SK-N-SH treated with all-trans-retinoic acid at 6 μM for 48 hours (cell line): Measurements from ENCODE around the gene TRIML1.

Experiments used
- ATAC-seq: fragments of 200-7000 bp; cut with Tn5 transposase; 3 replicates; pipeline ENCODE4 v1.9.1; 2020; ENCODE audit warnings: mild to moderate bottlenecking, moderate library complexity
- ARNTL ChIP-seq: fragments of 450-650 bp; formaldehyde crosslinking; IDR thresholded peaks from 2 replicates; pipeline ENCODE4 v1.5.0; 2020; ENCODE audit warnings: low read depth, mild to moderate bottlenecking, moderate library complexity, borderline replicate concordance
- BACH2 ChIP-seq: fragments of 250-450 bp; sonication (Bioruptor Pico); IDR thresholded peaks from 2 replicates; pipeline ENCODE4 v1.9.0; 2021; ENCODE audit warnings: mild to moderate bottlenecking, borderline replicate concordance
- CSDC2 ChIP-seq: fragments of 250-450 bp; sonication (Bioruptor Pico); IDR thresholded peaks from 2 replicates; pipeline ENCODE4 v1.5.0; 2020; ENCODE audit warnings: mild to moderate bottlenecking, moderate library complexity
- CSRNP3 ChIP-seq: fragments of 250-450 bp; sonication (Bioruptor Pico); IDR thresholded peaks from 2 replicates; pipeline ENCODE4 v1.5.1; 2021; ENCODE audit warnings: mild to moderate bottlenecking, moderate library complexity
- ESRRG ChIP-seq: fragments of 250-450 bp; sonication (Bioruptor Pico); IDR thresholded peaks from 2 replicates; pipeline ENCODE4 v1.6.1; 2021; ENCODE audit warnings: mild to moderate bottlenecking
- ISL1 ChIP-seq: fragments of 250-450 bp; sonication (Bioruptor Pico); IDR thresholded peaks from 2 replicates; pipeline ENCODE4 v2.1.2; 2022; ENCODE audit warnings: mild to moderate bottlenecking, moderate library complexity
- OSR1 ChIP-seq: fragments of 250-450 bp; sonication (Bioruptor Pico); IDR thresholded peaks from 2 replicates; pipeline ENCODE4 v1.8.0; 2022; ENCODE audit warnings: moderate library complexity, mild to moderate bottlenecking, inconsistent platforms
- POU6F1 ChIP-seq: fragments of 250-450 bp; sonication (Bioruptor Pico); IDR thresholded peaks from 2 replicates; pipeline ENCODE4 v1.8.0; 2021; ENCODE audit warnings: low read depth, mild to moderate bottlenecking, moderate library complexity, borderline replicate concordance
- PPARA ChIP-seq: fragments of 250-450 bp; sonication (Bioruptor Pico); IDR thresholded peaks from 2 replicates; pipeline ENCODE4 v1.5.0; 2020; ENCODE audit warnings: mild to moderate bottlenecking, borderline replicate concordance
- RARB ChIP-seq: fragments of 250-450 bp; sonication (Bioruptor Pico); IDR thresholded peaks from 2 replicates; pipeline ENCODE4 v1.8.0; 2021; ENCODE audit warnings: mild to moderate bottlenecking, moderate library complexity
- SNAI2 ChIP-seq: fragments of 250-450 bp; sonication (Bioruptor Pico); IDR thresholded peaks from 2 replicates; pipeline ENCODE4 v1.5.0; 2020; ENCODE audit warnings: mild to moderate bottlenecking, moderate library complexity
- TCF4 ChIP-seq: fragments of 250-450 bp; sonication (Bioruptor Pico); IDR thresholded peaks from 2 replicates; pipeline ENCODE4 v1.8.0; 2021; ENCODE audit warnings: mild to moderate bottlenecking, moderate library complexity, borderline replicate concordance
- ZFP30 ChIP-seq: fragments of 450-650 bp; formaldehyde crosslinking; IDR thresholded peaks from 2 replicates; pipeline ENCODE4 v1.5.0; 2022; ENCODE audit warnings: mild to moderate bottlenecking, moderate library complexity
- ZNF565 ChIP-seq: fragments of 450-650 bp; formaldehyde crosslinking; conservative IDR thresholded peaks from 2 replicates; pipeline ENCODE4 v1.5.0; 2020; ENCODE audit warnings: low read depth, mild to moderate bottlenecking, moderate library complexity
- TF ChIP-seq, protein P1 (sequence below): fragments of 250-450 bp; sonication (Bioruptor Pico); IDR thresholded peaks from 2 replicates; pipeline ENCODE4 v1.5.1; 2020; ENCODE audit warnings: low read depth, mild to moderate bottlenecking, moderate library complexity
- TF ChIP-seq, protein P2 (sequence below): fragments of 250-450 bp; sonication (Bioruptor Pico); IDR thresholded peaks from 2 replicates; pipeline ENCODE4 v1.5.0; 2020; ENCODE audit warnings: mild to moderate bottlenecking, moderate library complexity

TRIML1 gene

DNA sequence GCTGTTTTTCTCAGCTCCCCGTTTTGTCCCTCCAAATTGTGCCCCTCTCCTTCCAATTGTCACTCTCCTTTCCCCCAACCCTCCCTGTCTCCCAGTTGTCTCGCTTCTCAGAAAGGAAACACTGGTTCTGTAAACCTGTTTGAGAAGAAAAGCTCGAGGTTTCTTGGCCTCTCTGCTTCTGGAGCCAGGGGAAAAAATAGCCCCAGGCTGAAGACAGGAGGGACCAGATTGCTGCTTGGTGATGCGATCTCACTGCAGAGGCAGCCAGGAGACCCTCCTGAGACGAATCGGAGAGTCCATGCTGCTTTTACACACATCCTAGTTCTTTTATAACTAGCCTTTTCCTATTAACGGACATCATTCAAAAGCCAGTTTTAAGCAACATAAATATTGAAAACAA, 21.2 kb downstream of the TRIML1 start:
- no peak for ATAC-seq
- TF ChIP-seq ARNTL (CRISPR knock-in tag) (no peak), TCF4 (CRISPR knock-in tag) (no peak), PPARA (CRISPR knock-in tag) (no peak), ZNF565 (CRISPR knock-in tag) (no peak), CSDC2 (CRISPR knock-in tag) (no peak), ESRRG (CRISPR knock-in tag) (no peak), OSR1 (CRISPR knock-in tag) (no peak), BACH2 (CRISPR knock-in tag) (no peak), POU6F1 (no peak), ZFP30 (CRISPR knock-in tag) (no peak)
- TF ChIP-seq, protein P1, sequence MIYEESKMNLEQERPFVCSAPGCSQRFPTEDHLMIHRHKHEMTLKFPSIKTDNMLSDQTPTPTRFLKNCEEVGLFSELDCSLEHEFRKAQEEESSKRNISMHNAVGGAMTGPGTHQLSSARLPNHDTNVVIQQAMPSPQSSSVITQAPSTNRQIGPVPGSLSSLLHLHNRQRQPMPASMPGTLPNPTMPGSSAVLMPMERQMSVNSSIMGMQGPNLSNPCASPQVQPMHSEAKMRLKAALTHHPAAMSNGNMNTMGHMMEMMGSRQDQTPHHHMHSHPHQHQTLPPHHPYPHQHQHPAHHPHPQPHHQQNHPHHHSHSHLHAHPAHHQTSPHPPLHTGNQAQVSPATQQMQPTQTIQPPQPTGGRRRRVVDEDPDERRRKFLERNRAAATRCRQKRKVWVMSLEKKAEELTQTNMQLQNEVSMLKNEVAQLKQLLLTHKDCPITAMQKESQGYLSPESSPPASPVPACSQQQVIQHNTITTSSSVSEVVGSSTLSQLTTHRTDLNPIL (CRISPR knock-in tag): no peak
- TF ChIP-seq, protein P2, sequence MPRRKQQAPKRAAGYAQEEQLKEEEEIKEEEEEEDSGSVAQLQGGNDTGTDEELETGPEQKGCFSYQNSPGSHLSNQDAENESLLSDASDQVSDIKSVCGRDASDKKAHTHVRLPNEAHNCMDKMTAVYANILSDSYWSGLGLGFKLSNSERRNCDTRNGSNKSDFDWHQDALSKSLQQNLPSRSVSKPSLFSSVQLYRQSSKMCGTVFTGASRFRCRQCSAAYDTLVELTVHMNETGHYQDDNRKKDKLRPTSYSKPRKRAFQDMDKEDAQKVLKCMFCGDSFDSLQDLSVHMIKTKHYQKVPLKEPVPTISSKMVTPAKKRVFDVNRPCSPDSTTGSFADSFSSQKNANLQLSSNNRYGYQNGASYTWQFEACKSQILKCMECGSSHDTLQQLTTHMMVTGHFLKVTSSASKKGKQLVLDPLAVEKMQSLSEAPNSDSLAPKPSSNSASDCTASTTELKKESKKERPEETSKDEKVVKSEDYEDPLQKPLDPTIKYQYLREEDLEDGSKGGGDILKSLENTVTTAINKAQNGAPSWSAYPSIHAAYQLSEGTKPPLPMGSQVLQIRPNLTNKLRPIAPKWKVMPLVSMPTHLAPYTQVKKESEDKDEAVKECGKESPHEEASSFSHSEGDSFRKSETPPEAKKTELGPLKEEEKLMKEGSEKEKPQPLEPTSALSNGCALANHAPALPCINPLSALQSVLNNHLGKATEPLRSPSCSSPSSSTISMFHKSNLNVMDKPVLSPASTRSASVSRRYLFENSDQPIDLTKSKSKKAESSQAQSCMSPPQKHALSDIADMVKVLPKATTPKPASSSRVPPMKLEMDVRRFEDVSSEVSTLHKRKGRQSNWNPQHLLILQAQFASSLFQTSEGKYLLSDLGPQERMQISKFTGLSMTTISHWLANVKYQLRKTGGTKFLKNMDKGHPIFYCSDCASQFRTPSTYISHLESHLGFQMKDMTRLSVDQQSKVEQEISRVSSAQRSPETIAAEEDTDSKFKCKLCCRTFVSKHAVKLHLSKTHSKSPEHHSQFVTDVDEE (CRISPR knock-in tag): no peak

DNA sequence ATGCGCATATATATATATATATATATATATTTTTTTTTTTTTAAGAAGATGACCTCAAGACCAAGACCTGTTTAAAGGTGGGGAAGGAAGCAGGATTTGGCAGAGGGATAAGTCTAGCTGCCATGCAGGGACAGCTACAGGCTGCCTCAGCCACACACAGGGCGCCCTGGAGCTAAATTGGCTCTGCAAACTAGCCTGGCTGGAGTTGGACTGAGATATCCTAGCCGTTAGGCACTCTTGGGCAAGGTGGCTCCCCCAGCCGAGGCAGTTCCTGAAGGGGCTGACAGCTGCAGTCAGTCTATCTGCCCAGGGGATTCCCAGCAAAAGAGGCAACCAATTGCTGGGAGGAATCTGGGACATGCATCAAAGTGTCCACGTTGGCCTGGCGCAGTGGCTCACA, 21.9 kb downstream of the TRIML1 start:
- no peak for TF ChIP-seq CSDC2 (CRISPR knock-in tag)
- no peak for TF ChIP-seq CSRNP3 (CRISPR knock-in tag)
- no peak for TF ChIP-seq BACH2 (CRISPR knock-in tag)
- TF ChIP-seq RARB: no peak
- no peak for TF ChIP-seq ISL1
- TF ChIP-seq, protein P1 (CRISPR knock-in tag): no peak
- TF ChIP-seq SNAI2 (CRISPR knock-in tag): no peak
- no peak for TF ChIP-seq TCF4 (CRISPR knock-in tag)

GRCh38 chr4:188162698-188163097, 23.5 kb downstream of the TRIML1 start:
- no peak for ATAC-seq
- TF ChIP-seq, protein P1 (CRISPR knock-in tag): no peak
- TF ChIP-seq CSRNP3 (CRISPR knock-in tag): no peak
- TF ChIP-seq, protein P2 (CRISPR knock-in tag): no peak
- TF ChIP-seq, all 23 proteins: peak for 0

More for the DNA sequence above, 21.9 kb downstream of the TRIML1 start:
- no peak for ATAC-seq
